NCI-H2029 treated with DMSO at 0.1 percent for 48 hours (cell line): ENCODE results near the gene CRNKL1.
A peak's percentile ranks its signal among the peaks of the same experiment; 100 is the strongest.

ENCODE experiments used
- DNase-seq: peaks from one replicate; lab custom pipeline; 2025; lab: John Stamatoyannopoulos, UW

CRNKL1 gene

GRCh38 chr20:20060234-20060998 lies 8.2 kb upstream of the CRNKL1 start:
- DNase-seq = peak; percentile 28

- DNase-seq = no peak
Measured at GRCh38 chr20:20051767-20052073, 546 bp downstream of the CRNKL1 start.

- no peak for DNase-seq
Measured at GRCh38 chr20:20039752-20040387, 12.4 kb downstream of the CRNKL1 start.

- DNase-seq = no peak
Measured at GRCh38 chr20:20038586-20038985, 13.7 kb downstream of the CRNKL1 start.

- no peak for DNase-seq
Measured at GRCh38 chr20:20037960-20038359, 14.3 kb downstream of the CRNKL1 start.

GRCh38 chr20:20036756-20037155 lies 15.5 kb downstream of the CRNKL1 start:
- DNase-seq = no peak

- no peak for DNase-seq
Measured at GRCh38 chr20:20034486-20034885, 17.8 kb downstream of the CRNKL1 start.

GRCh38 chr20:20031790-20032189 lies 20.5 kb downstream of the CRNKL1 start:
- DNase-seq = no peak

- DNase-seq = no peak
Measured at GRCh38 chr20:20027284-20027683, 25.0 kb downstream of the CRNKL1 start.

- no peak for DNase-seq
Measured at GRCh38 chr20:20024942-20025341, 27.3 kb downstream of the CRNKL1 start.

- DNase-seq = no peak
Measured at GRCh38 chr20:20023395-20023794, 28.9 kb downstream of the CRNKL1 start.

GRCh38 chr20:20022498-20022897 lies 29.8 kb downstream of the CRNKL1 start:
- DNase-seq = no peak

- no peak for DNase-seq
Measured at GRCh38 chr20:20021835-20022234, 30.4 kb downstream of the CRNKL1 start.

- no peak for DNase-seq
Measured at GRCh38 chr20:20020908-20021307, 31.4 kb downstream of the CRNKL1 start.

- no peak for DNase-seq
Measured at GRCh38 chr20:20019123-20019522, 33.1 kb downstream of the CRNKL1 start.

- DNase-seq = no peak
Measured at GRCh38 chr20:20018366-20018765, 33.9 kb downstream of the CRNKL1 start.

- DNase-seq = no peak
Measured at GRCh38 chr20:20017844-20018185, 34.5 kb downstream of the CRNKL1 start.

GRCh38 chr20:20017001-20017843 lies 35.0 kb downstream of the CRNKL1 start, which contains the start of gene NAA20:
Gene NAA20, plus strand, starts transcription at chr20:20017362. Its CDS starts 35 bp downstream, at chr20:20017397.
- peak; percentile 75 for DNase-seq

- DNase-seq = peak; percentile 13
Measured at GRCh38 chr20:20014659-20015058, 37.6 kb downstream of the CRNKL1 start.

- DNase-seq = peak; percentile 28
Measured at GRCh38 chr20:20012541-20012940, 39.7 kb downstream of the CRNKL1 start.

GRCh38 chr20:20010639-20011500 lies 41.4 kb downstream of the CRNKL1 start:
- DNase-seq = peak; percentile 32

GRCh38 chr20:20009784-20010253 lies 42.4 kb downstream of the CRNKL1 start:
- peak; percentile 19 for DNase-seq
